Stomach (tissue), 4 donors: Measurements from ENCODE around the gene CIRBP.

Experiments
- CTCF ChIP-seq, 7 experiments: fragments of 450-650 bp in 4 of 7; fragments of 200-600 bp in 3 of 7; sonication (generic) in 3 of 7; IDR thresholded peaks; one replicate each; pipeline ENCODE4 v1.5.1; 2016 to 2019; ENCODE audit warnings: antibody characterized with exemption in 7 of 7, control low read depth in 2 of 7, mild to moderate bottlenecking in 1 of 7
- POLR2A ChIP-seq, 4 donors: fragments of 450-650 bp; IDR thresholded peaks; one replicate each; pipeline ENCODE4 v1.6.1; 2016; ENCODE audit warnings: antibody characterized with exemption in 4 of 4, control low read depth in 2 of 4, mild to moderate bottlenecking in 1 of 4, moderate library complexity in 1 of 4
- POLR2AphosphoS5 ChIP-seq, 3 donors: sonication (generic); formaldehyde crosslinking; IDR thresholded peaks; one replicate each; pipeline ENCODE4 v1.6.1; 2016; ENCODE audit warnings: antibody characterized with exemption in 3 of 3

- TF ChIP-seq CTCF (IDR thresholded peaks at IDR 0.05) (no peak), POLR2A (IDR thresholded peaks at IDR 0.05) (no peak), POLR2AphosphoS5 (IDR thresholded peaks at IDR 0.05) (no peak)
Observed at GRCh38 chr19:1278713-1279660, 9.9 kb downstream of the CIRBP start.
